Activated T-helper 1 cell treated with anti-CD3 and anti-CD28 coated beads, Interleukin-12 subunit alpha, Interleukin-12 subunit beta, Interleukin-2, Interleukin-4 antibody, amounts not matched to agents 30 ng/mL and 10 ng/mL and 1 ng/mL, durations not matched to agents 14 hours and 24 hours and 36 hours (primary cell): Measurements from ENCODE around the gene LCORL. TPM values are rescaled to one million over a fixed set of nuclear protein-coding genes. Genes with fewer than 3 reads are reported as not detected.
"Not testable (repeated sequence)": the region's sequence is repeated elsewhere in the genome, so short reads cannot be mapped to it uniquely, and the experiment has no call there.

Experiments used
- DNase-seq: peaks from one replicate; pipeline ENCODE4 v3.0.0; 2021; ENCODE audit warnings: low spot score
- H3K27ac Mint-ChIP-seq: one replicate; pipeline ENCODE4 v1.8.0; 2021; ENCODE audit warnings: mild to moderate bottlenecking, mixed read lengths
- H3K27me3 Mint-ChIP-seq: one replicate; pipeline ENCODE4 v1.8.0; 2022; ENCODE audit warnings: mild to moderate bottlenecking, moderate library complexity, mixed read lengths; ENCODE audit not compliant: insufficient read depth
- H3K36me3 Mint-ChIP-seq: one replicate; pipeline ENCODE4 v1.8.0; 2021; ENCODE audit warnings: low read depth, mixed read lengths
- H3K4me1 Mint-ChIP-seq: one replicate; pipeline ENCODE4 v1.8.0; 2021; ENCODE audit warnings: low read depth, mixed read lengths
- H3K4me3 Mint-ChIP-seq: one replicate; pipeline ENCODE4 v1.8.0; 2021; ENCODE audit warnings: mild to moderate bottlenecking, moderate library complexity, mixed read lengths
- H3K9me3 Mint-ChIP-seq: one replicate; pipeline ENCODE4 v1.8.0; 2021; ENCODE audit warnings: mixed read lengths
- intact Hi-C: fragments of 100-400 bp; cut with micrococcal nuclease; formaldehyde crosslinking; loops from one replicate; pipeline ENCODE4 v1.15.1; 2024
- total RNA-seq: library from RNA; stranded (reverse); gene quantifications from 2 replicates; pipeline ENCODE4 v1.2.3, GENCODE V29; 2022

LCORL gene
- total RNA-seq, 1 donor from 2014 or later: 8.7 TPM

DNA sequence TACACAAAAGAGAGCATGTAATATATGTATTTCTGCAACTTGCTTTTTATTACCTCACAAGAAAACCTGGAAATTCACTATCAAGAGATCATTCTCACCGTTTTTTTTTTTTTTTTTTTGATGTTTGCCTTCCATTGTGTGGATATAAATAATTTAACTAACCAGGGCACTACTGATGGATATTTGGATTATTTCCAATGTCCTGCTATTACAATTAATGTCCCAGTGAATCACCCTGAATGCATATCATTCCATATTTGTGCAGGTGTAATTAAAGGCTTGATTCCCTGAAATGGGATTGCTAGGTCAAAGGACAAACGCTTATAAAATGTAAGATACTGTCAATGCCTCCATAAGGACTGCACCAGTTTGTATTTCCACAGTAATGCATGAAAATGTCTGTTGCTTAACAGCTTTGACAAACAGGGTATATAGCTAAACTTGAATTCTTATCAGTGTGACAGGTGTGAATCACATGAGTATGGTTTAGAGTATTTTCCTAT lies 123.0 kb downstream of the LCORL start:
- H3K4me1 Mint-ChIP-seq: peaks cover 5% of the 10 kb centered on the region
- no peaks in the 10 kb centered on the region for H3K27me3 Mint-ChIP-seq
- no peak overlapping the region for H3K4me3 Mint-ChIP-seq
- no peak overlapping the region for H3K27ac Mint-ChIP-seq
- no peak for DNase-seq
- no peaks in the 10 kb centered on the region for H3K36me3 Mint-ChIP-seq
- H3K9me3 Mint-ChIP-seq: no peaks in the 10 kb centered on the region
- intact Hi-C loops: no loop called here

DNA sequence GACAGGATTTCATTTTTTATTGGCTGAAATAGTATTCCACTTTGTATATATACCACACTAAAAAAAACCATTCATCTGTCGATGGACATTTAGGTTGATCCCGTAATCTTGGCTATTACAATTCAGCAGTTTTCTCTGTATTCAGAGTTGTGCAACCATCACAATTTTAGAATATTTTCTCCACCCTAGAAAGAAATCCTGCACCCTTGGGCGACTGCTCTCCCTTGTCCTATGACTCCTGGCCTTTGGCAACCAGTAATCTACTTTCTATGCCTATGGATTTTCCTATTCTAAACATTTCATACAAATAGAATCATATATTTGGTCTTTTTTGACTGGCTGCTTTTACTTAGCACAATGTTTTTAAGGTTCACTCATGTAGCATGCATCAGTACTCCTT lies 126.1 kb downstream of the LCORL start:
- no peaks in the 10 kb centered on the region for H3K9me3 Mint-ChIP-seq
- H3K4me1 Mint-ChIP-seq: no peaks in the 10 kb centered on the region
- intact Hi-C loops: no loop called here
- H3K27me3 Mint-ChIP-seq: no peaks in the 10 kb centered on the region
- H3K36me3 Mint-ChIP-seq: no peaks in the 10 kb centered on the region
- H3K27ac Mint-ChIP-seq: no peak overlapping the region
- no peak overlapping the region for H3K4me3 Mint-ChIP-seq
- no peak for DNase-seq

DNA sequence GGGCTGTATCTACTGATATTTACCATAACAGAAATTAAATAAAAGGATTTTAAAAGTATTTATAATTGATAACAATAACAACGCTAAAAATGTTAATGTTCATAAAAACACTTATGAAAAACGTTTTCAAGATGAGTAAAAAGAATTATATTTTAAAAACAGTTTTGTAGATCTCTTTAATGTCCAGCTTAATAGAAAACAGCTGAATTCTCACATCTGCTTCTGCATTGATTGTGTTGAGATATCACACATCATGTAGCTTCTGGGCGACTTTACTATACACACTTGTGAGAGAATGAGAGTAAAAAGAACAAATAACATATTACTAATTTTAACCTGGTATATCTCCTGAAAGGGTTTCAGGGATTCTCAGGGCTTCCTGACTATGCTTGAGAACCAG lies 127.1 kb downstream of the LCORL start:
- intact Hi-C loops: no loop called here
- H3K27me3 Mint-ChIP-seq: peaks cover 2% of the 10 kb centered on the region
- no peaks in the 10 kb centered on the region for H3K36me3 Mint-ChIP-seq
- H3K4me3 Mint-ChIP-seq: no peak overlapping the region
- no peaks in the 10 kb centered on the region for H3K9me3 Mint-ChIP-seq
- H3K4me1 Mint-ChIP-seq: no peaks in the 10 kb centered on the region
- H3K27ac Mint-ChIP-seq: no peak overlapping the region
- DNase-seq: no peak

DNA sequence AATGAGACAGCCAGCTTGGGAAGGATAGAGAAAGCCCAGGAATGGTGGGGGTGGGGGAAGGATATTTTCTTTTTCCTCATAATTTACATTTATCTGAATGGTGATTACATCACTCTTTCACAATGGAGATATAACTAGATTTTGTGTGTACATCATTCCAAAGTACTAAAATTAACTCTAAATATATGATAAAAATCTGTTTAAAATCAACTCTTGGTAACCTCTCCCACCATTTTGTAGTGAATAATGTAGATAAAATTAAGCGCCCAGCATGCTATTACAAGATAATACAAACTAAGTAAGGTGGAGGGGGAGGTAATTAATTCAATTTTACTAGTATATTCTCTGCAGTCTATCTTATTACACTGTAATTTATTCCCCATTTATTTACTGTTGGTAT lies 131.9 kb downstream of the LCORL start:
- H3K36me3 Mint-ChIP-seq: no peaks in the 10 kb centered on the region
- no peak for DNase-seq
- no peaks in the 10 kb centered on the region for H3K4me1 Mint-ChIP-seq
- no peaks in the 10 kb centered on the region for H3K9me3 Mint-ChIP-seq
- peaks cover 2% of the 10 kb centered on the region for H3K27me3 Mint-ChIP-seq
- intact Hi-C loops: no loop called here
- no peak overlapping the region for H3K27ac Mint-ChIP-seq
- H3K4me3 Mint-ChIP-seq: no peak overlapping the region

DNA sequence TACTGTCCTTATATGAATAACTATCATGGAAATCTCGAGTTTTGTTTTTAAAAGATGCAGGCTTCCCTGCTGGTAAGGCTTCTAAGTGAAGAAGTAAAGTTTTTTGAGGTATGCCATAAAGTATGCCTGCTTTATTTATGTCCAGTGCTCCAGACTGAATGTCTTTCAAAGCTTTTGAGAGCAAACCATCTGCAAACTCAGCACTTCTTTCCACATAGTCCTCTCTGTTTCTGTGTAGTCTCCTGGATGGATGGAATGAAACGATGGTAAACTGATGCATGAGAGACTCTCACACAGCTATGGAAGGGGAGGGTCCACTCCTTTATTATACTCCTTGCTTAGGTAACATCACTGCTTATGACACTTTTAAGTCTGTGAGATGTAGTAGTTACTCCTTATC lies 137.0 kb downstream of the LCORL start:
- Mint-ChIP-seq H3K9me3 (no peaks in the 10 kb centered on the region), H3K36me3 (no peaks in the 10 kb centered on the region), H3K4me3 (no peak overlapping the region), H3K27ac (no peak overlapping the region), H3K4me1 (no peaks in the 10 kb centered on the region), H3K27me3 (peaks cover 1% of the 10 kb centered on the region)
- DNase-seq: no peak
- intact Hi-C loops: no loop called here

DNA sequence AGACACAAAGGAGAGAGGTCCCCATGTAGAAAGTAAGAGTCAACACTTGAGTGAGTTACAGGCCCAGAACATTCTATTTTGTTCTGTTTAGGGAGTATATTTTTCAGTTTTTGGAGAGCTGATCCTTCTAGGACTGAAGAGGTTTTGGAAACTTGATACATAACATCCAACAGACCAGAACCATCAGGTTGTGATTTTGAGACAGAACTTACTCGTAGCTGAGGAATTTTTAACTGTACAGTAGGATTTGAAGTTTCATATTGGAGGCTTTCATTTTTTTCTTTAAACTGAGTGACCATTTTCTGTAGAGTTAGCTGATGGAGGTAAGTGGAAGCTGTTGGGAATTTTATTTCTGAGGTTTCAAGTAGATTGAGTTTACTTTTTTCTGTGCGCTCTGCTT lies 137.5 kb downstream of the LCORL start:
- Mint-ChIP-seq H3K9me3 (no peaks in the 10 kb centered on the region), H3K27me3 (no peaks in the 10 kb centered on the region), H3K36me3 (no peaks in the 10 kb centered on the region), H3K27ac (no peak overlapping the region), H3K4me1 (no peaks in the 10 kb centered on the region), H3K4me3 (no peak overlapping the region)
- intact Hi-C loops: no loop called here
- no peak for DNase-seq

DNA sequence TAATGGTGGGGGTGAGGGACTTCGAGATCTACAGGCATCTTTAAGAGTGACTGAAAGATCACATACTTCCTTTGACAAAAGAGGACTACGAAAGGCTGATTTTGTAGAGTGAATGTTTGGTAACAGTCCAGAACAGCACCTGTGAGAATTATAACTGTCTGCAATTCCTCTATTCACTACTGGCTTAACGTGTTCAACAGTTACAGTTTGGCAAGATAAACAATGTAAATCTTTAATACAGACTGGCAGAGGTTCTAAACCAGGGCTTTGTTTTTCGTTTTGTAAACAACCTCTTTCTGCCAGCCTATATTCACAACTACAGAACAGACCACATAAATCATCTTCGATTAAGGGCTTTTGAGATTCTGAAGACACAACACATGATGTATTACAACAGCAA lies 143.9 kb downstream of the LCORL start:
- no peaks in the 10 kb centered on the region for H3K27me3 Mint-ChIP-seq
- H3K9me3 Mint-ChIP-seq: no peaks in the 10 kb centered on the region
- intact Hi-C loops: no loop called here
- no peak overlapping the region for H3K27ac Mint-ChIP-seq
- DNase-seq: no peak
- no peaks in the 10 kb centered on the region for H3K4me1 Mint-ChIP-seq
- H3K4me3 Mint-ChIP-seq: no peak overlapping the region
- no peaks in the 10 kb centered on the region for H3K36me3 Mint-ChIP-seq

DNA sequence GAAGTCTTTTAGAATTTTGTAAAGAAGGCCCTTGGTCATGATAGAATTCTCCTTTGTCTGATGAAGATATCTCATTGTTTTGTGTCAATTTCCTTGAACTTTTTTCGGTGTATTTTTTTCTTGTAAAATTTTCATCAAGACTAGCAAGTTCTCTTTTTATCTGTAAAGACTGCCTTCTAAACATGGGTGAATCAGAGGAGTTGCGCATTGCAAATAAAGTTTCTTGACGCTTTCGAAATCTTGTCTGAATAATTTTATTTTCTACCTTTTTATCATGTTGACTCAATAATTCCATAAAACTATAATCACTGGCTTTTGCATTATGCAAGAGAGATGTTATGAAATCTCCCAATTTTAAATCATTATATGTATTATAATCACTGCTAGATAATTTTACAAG lies 144.6 kb downstream of the LCORL start:
- no peak overlapping the region for H3K4me3 Mint-ChIP-seq
- H3K4me1 Mint-ChIP-seq: no peaks in the 10 kb centered on the region
- intact Hi-C loops: no loop called here
- H3K9me3 Mint-ChIP-seq: no peaks in the 10 kb centered on the region
- H3K27ac Mint-ChIP-seq: no peak overlapping the region
- no peaks in the 10 kb centered on the region for H3K27me3 Mint-ChIP-seq
- DNase-seq: no peak
- H3K36me3 Mint-ChIP-seq: no peaks in the 10 kb centered on the region

DNA sequence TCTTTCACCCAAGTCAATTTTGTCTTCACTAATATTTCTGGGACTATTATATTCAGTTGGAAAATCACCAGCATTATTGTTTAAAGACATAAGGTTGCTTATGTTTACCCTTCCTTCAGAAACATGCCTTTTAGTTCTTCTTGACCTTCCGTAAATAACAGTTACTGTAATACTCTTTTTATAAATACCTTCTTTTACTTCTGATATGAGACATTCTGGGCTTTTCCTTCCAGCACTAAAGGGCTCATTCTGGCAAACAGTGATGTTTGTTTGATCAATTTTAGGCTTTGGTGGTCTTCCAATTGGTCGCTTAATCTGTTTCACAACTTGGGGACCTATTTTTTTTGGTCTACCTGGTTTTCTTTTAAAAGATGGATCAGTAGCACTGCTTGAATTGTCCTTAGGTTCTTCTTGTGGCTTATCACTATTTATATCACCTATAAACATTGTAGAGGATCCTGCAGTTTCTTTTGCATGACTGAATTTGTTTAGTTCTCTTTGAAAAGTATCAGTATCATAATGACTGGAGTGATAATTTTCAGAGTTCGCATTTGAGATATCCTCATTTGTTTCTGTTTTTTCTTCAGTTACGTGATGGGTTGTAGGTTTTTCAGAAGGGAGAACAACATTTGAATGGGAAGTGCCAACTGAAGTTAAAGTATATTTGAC lies 146.0 kb downstream of the LCORL start:
- no peaks in the 10 kb centered on the region for H3K9me3 Mint-ChIP-seq
- no peak overlapping the region for H3K4me3 Mint-ChIP-seq
- no peak overlapping the region for H3K27ac Mint-ChIP-seq
- no peaks in the 10 kb centered on the region for H3K4me1 Mint-ChIP-seq
- intact Hi-C loops: no loop called here
- no peaks in the 10 kb centered on the region for H3K27me3 Mint-ChIP-seq
- no peaks in the 10 kb centered on the region for H3K36me3 Mint-ChIP-seq
- no peak for DNase-seq

DNA sequence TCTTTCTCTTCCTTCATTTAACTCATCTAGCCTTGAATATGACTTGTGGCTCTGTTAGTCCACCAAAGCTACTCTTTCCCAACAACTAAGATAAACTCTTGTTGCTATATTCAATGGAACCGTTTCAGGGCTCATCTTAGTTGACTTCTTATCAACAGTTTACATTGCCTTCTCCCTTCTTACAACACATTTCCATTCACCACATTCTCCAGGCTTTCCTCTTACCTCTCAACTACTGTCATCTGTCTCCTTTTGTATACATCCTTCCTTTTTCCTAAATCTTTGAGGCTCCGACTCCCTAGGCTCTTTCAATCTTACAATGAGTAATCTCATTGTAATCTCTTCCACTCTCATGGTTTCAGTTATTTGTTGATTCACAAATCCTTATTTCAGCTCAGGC lies 152.2 kb downstream of the LCORL start:
- Mint-ChIP-seq H3K36me3 (no peaks in the 10 kb centered on the region), H3K27ac (no peak overlapping the region), H3K27me3 (no peaks in the 10 kb centered on the region), H3K4me3 (no peak overlapping the region), H3K4me1 (no peaks in the 10 kb centered on the region), H3K9me3 (no peaks in the 10 kb centered on the region)
- intact Hi-C loops: no loop called here
- DNase-seq: no peak

DNA sequence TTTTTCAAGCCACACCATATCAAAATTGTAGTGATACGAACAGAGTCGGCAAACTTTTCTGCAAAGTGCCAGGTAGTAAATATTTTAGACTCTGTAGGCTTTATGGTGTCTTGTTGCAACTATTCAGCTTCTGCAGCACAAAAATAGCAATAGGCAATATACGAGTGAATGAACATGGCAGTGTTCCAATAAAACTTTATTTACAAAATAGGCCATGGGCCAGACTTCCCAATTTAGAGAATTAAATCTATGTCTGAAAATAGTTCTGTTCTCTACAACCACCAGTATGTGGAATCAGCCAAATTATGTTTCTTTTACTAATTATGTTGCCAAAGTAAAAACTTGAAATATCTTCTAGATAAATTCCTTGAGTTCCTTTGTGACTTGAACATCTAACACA lies 154.3 kb downstream of the LCORL start:
- H3K27ac Mint-ChIP-seq: no peak overlapping the region
- DNase-seq: no peak
- H3K27me3 Mint-ChIP-seq: no peaks in the 10 kb centered on the region
- no peak overlapping the region for H3K4me3 Mint-ChIP-seq
- no peaks in the 10 kb centered on the region for H3K4me1 Mint-ChIP-seq
- peaks cover 5% of the 10 kb centered on the region for H3K9me3 Mint-ChIP-seq
- intact Hi-C loops: no loop called here
- H3K36me3 Mint-ChIP-seq: no peaks in the 10 kb centered on the region

DNA sequence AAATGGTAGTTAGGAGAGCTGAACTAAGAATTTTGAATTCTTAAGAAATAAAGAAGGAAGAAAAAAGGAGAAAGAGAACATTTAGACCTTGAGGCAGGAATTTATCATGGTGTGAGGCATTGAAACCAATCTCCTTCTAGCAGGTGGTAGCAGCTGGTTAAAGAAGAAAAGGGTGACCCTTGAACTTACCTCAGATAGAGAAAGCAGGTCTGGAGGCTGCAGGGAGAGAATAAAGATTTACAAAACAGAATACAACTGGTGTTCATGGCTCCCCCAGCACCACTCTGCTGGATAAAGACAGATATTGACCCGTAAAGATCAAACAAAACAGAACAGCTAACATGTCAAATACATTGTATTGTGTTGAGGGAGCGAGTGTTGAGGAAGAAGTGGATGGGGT lies 154.7 kb downstream of the LCORL start:
- Mint-ChIP-seq H3K4me3 (no peak overlapping the region), H3K36me3 (no peaks in the 10 kb centered on the region), H3K27ac (no peak overlapping the region), H3K27me3 (no peaks in the 10 kb centered on the region), H3K9me3 (peaks cover 9% of the 10 kb centered on the region), H3K4me1 (no peaks in the 10 kb centered on the region)
- DNase-seq: no peak
- intact Hi-C loops: no loop called here

DNA sequence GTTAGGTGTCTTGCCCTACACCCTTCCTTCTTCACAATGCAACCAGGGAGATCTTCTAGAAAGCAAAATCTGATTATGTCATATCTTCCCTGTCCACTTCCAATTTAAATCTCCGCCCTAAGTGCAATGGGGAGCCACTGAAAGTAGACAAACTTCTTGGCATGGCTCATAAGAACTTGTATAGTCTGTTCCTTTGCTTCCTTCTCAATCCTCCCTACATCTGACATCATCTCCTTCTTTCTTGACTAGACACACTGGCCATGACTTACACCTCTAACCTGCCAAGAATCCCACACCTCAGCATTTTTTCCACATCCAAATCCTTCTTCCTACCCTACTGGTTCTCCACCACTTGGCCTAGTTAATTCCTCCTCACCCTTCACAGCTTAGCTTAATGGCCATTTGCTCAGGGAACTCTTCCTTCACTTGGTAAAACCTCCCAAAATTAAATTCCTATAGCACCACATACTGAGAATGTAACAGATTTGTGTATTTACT lies 155.6 kb downstream of the LCORL start:
- Mint-ChIP-seq H3K27me3 (no peaks in the 10 kb centered on the region), H3K4me1 (no peaks in the 10 kb centered on the region), H3K4me3 (no peak overlapping the region), H3K9me3 (peaks cover 12% of the 10 kb centered on the region), H3K36me3 (no peaks in the 10 kb centered on the region), H3K27ac (no peak overlapping the region)
- intact Hi-C loops: no loop called here
- DNase-seq: no peak

DNA sequence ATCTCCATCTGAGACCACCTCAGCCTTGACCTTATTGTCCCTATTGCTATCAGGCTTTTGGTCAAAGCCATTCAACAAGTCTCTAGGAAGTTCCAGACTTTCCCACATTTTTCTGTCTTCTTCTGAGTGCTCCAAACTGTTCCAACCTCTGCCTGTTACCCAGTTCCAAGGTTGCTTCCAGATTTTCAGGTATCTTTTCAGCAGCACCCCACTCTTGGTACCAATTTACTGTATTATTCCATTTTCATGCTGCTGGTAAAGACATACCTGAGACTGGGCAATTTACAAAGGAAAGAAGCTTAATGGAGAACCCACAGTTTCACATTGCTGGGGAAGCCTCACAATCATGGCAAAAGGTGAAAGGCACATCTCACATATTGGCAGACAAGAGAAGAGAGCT lies 159.6 kb downstream of the LCORL start:
- H3K27ac Mint-ChIP-seq, H3K27me3 Mint-ChIP-seq, H3K4me1 Mint-ChIP-seq, DNase-seq, intact Hi-C loops, H3K36me3 Mint-ChIP-seq, H3K4me3 Mint-ChIP-seq: not testable (repeated sequence)
- H3K9me3 Mint-ChIP-seq: peaks cover 20% of the 10 kb centered on the region
